Ishikawa (cell line): Measurements from ENCODE around the gene DDAH1.

Experiments
- CEBPB ChIP-seq: IDR thresholded peaks from 2 replicates; pipeline ENCODE4 v1.6.1; 2012
- CREB1 ChIP-seq: IDR thresholded peaks from 2 replicates; pipeline ENCODE4 v1.6.1; 2012; ENCODE audit warnings: low read depth
- EGR1 ChIP-seq: IDR thresholded peaks from 2 replicates; pipeline ENCODE4 v1.6.1; 2012
- EP300 ChIP-seq: IDR thresholded peaks from 2 replicates; pipeline ENCODE4 v1.6.1; 2012; ENCODE audit warnings: borderline replicate concordance
- FOXM1 ChIP-seq: IDR thresholded peaks from 2 replicates; pipeline ENCODE4 v1.6.1; 2012; ENCODE audit warnings: low read depth, borderline replicate concordance
- RAD21 ChIP-seq: IDR thresholded peaks from 2 replicates; pipeline ENCODE4 v1.6.1; 2012; ENCODE audit warnings: low read depth
- REST ChIP-seq: IDR thresholded peaks from 2 replicates; pipeline ENCODE4 v1.6.1; 2012; ENCODE audit warnings: low read depth, mild to moderate bottlenecking
- TCF12 ChIP-seq: IDR thresholded peaks from 2 replicates; pipeline ENCODE4 v1.6.1; 2012; ENCODE audit warnings: low read depth
- TEAD4 ChIP-seq: IDR thresholded peaks from 2 replicates; pipeline ENCODE4 v1.6.1; 2012
- USF1 ChIP-seq: IDR thresholded peaks from 2 replicates; pipeline ENCODE4 v1.6.1; 2012
- YY1 ChIP-seq: IDR thresholded peaks from 2 replicates; pipeline ENCODE4 v1.6.1; 2012; ENCODE audit warnings: low read depth
- ZBTB7A ChIP-seq: IDR thresholded peaks from 2 replicates; pipeline ENCODE4 v1.6.1; 2012; ENCODE audit warnings: low read depth
- TF ChIP-seq, protein P1 (sequence below): IDR thresholded peaks from 2 replicates; pipeline ENCODE4 v1.6.1; 2012

GRCh38 chr1:85366391-85367170 lies 98.4 kb downstream of the DDAH1 start:
- TF ChIP-seq USF1 = no peak
- no peak for TF ChIP-seq REST
- TF ChIP-seq EP300 = no peak
- no peak for TF ChIP-seq FOXM1
- no peak for TF ChIP-seq YY1
- TF ChIP-seq CEBPB = no peak
- no peak for TF ChIP-seq TCF12
- TF ChIP-seq EGR1 = no peak
- no peak for TF ChIP-seq RAD21
- no peak for TF ChIP-seq CREB1
- no peak for TF ChIP-seq ZBTB7A
- TF ChIP-seq, protein P1, sequence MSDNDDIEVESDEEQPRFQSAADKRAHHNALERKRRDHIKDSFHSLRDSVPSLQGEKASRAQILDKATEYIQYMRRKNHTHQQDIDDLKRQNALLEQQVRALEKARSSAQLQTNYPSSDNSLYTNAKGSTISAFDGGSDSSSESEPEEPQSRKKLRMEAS = no peak
- TF ChIP-seq TEAD4 = no peak
